Frontal cortex (tissue), 4 donors: ENCODE results near the gene CNTNAP4. TPM values are rescaled to one million over a fixed set of nuclear protein-coding genes. Genes with fewer than 3 reads are reported as not detected.

Source experiments
- DNase-seq, 2 donors: peaks; one replicate each; pipeline ENCODE4 v3.0.0; 2012; ENCODE audit warnings: low spot score in 2 of 2
- FAIRE-seq: peaks from 2 replicates; lab custom pipeline; 2012; peaks lifted over from hg19 to GRCh38; lab: Jason Lieb, UNC
- total RNA-seq: library from RNA; depleted of rRNA; stranded (reverse); fragments of >200 nt; gene quantifications from one replicate; pipeline ENCODE4 v1.2.3, GENCODE V29; 2014
- donor health status: control.
- donor health status: control.
- donor health status: control.

Gene CNTNAP4
- total RNA-seq, 1 donor from 2014 or later, result 32.6 TPM

- DNase-seq, result no peak
- no peak for FAIRE-seq
Observed at GRCh38 chr16:76385601-76386230, 108.5 kb downstream of the CNTNAP4 start.

GRCh38 chr16:76386784-76387183 is 109.6 kb downstream of the CNTNAP4 start:
- FAIRE-seq (no peak), DNase-seq (no peak)

GRCh38 chr16:76387994-76388393 is 110.8 kb downstream of the CNTNAP4 start:
- DNase-seq, result no peak
- FAIRE-seq, result no peak

GRCh38 chr16:76389126-76389525 is 111.9 kb downstream of the CNTNAP4 start:
- DNase-seq (no peak), FAIRE-seq (no peak)

GRCh38 chr16:76390476-76390875 is 113.3 kb downstream of the CNTNAP4 start:
- FAIRE-seq, result no peak
- no peak for DNase-seq

GRCh38 chr16:76396977-76397376 is 119.8 kb downstream of the CNTNAP4 start:
- FAIRE-seq (no peak), DNase-seq (no peak)

GRCh38 chr16:76409706-76410105 is 132.5 kb downstream of the CNTNAP4 start:
- DNase-seq, result no peak
- no peak for FAIRE-seq

GRCh38 chr16:76421571-76421970 is 144.4 kb downstream of the CNTNAP4 start:
- DNase-seq, result no peak
- FAIRE-seq, result no peak

- FAIRE-seq (no peak), DNase-seq (no peak)
Observed at GRCh38 chr16:76428858-76429257, 151.7 kb downstream of the CNTNAP4 start.

GRCh38 chr16:76441391-76441790 is 164.2 kb downstream of the CNTNAP4 start:
- no peak for FAIRE-seq
- DNase-seq, result no peak

- no peak for DNase-seq
- no peak for FAIRE-seq
Observed at GRCh38 chr16:76441876-76442275, 164.7 kb downstream of the CNTNAP4 start.

- FAIRE-seq, result no peak
Observed at GRCh38 chr16:76443973-76444372, 166.8 kb downstream of the CNTNAP4 start.

GRCh38 chr16:76444832-76445231 is 167.6 kb downstream of the CNTNAP4 start:
- DNase-seq (no peak), FAIRE-seq (no peak)

More at GRCh38 chr16:76443973-76444372, 166.8 kb downstream of the CNTNAP4 start:
- no peak for DNase-seq

GRCh38 chr16:76445815-76446214 is 168.6 kb downstream of the CNTNAP4 start:
- DNase-seq (no peak), FAIRE-seq (no peak)

- FAIRE-seq (no peak), DNase-seq (no peak)
Observed at GRCh38 chr16:76446251-76446650, 169.1 kb downstream of the CNTNAP4 start.

GRCh38 chr16:76450890-76451289 is 173.7 kb downstream of the CNTNAP4 start:
- FAIRE-seq, result no peak
- DNase-seq, result no peak

GRCh38 chr16:76455257-76455656 is 178.1 kb downstream of the CNTNAP4 start:
- FAIRE-seq (no peak), DNase-seq (no peak)

GRCh38 chr16:76456016-76456415 is 178.8 kb downstream of the CNTNAP4 start:
- no peak for DNase-seq
- FAIRE-seq, result no peak

GRCh38 chr16:76459111-76459510 is 181.9 kb downstream of the CNTNAP4 start:
- FAIRE-seq (no peak), DNase-seq (no peak)

GRCh38 chr16:76461836-76462235 is 184.6 kb downstream of the CNTNAP4 start:
- DNase-seq (no peak), FAIRE-seq (no peak)

GRCh38 chr16:76464955-76465620 is 187.9 kb downstream of the CNTNAP4 start:
- FAIRE-seq, result no peak
- no peak for DNase-seq

GRCh38 chr16:76466871-76467270 is 189.7 kb downstream of the CNTNAP4 start:
- FAIRE-seq (peak; percentile 3), DNase-seq (no peak)
